HG03135 (cell line): ENCODE data around the gene TIMP3.

Source experiments
- ATAC-seq: cut with Tn5 transposase; IDR thresholded peaks from one replicate; pipeline ENCODE4 v1.9.1; 2021; ENCODE audit warnings: mild to moderate bottlenecking, moderate library complexity; ENCODE audit not compliant: unreplicated experiment

Gene TIMP3

DNA sequence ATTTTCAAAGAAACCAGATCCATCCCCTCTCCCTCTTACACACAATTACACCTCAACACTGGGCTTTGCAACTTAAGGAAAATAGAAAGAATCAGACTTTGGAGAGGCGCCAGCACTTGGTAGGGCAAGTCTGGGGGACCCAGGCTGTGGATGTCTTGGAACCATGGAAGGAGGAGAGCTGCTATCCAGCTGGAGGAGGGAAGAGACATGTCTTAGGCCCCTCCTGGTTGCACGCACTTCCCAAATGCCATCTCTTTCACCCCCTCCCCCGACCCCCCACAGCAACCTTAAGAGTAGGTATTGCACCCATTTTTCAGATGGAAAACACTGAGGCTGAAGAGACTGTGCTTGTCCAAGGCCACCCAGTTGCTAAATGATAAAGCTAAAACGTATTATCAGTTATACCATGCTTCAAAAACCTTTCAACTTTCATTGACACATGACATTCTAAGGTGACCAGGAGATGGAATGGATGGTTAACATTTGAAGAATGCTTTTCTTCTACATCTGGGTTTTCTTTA is 3.9 kb downstream of the TIMP3 start:
- no peak for ATAC-seq

DNA sequence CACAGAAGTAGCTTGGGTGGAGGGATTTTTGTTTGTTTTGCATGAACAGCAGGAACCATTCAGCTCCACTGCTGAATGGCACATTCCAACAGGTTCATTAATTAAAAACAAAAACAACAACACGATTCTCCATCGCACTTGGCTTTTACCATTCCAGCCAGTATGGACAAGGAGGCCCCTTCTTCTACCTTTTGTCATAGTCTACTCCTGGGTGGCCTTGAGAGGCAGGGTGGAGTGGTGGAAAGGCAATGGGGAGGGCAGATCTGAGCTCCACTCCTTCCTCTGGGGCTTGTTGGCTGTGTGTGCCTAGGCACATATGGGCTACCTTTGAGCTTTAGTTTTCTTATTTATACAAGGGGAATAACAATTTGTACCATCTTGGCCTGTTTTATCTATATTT is 4.8 kb downstream of the TIMP3 start:
- ATAC-seq = no peak

DNA sequence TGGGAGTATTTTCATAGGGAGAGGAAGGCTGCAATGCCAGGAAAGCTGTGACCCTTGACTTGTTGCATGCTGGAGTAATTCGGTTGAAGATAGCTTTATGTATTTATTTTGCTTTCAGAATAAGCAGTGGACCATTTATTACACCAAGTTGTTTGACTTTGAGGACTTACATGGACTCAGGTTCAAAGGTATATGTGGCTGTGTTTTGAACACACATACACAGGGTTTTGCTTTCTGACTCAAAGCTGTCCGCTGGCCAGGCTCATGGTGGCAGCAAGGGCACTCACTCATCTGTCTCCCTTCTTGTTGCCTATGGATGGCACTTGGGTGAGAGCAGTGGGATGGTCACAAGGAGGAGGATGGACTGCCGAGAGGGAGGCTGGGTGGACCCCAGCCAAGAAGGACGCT is 6.5 kb downstream of the TIMP3 start:
- no peak for ATAC-seq

DNA sequence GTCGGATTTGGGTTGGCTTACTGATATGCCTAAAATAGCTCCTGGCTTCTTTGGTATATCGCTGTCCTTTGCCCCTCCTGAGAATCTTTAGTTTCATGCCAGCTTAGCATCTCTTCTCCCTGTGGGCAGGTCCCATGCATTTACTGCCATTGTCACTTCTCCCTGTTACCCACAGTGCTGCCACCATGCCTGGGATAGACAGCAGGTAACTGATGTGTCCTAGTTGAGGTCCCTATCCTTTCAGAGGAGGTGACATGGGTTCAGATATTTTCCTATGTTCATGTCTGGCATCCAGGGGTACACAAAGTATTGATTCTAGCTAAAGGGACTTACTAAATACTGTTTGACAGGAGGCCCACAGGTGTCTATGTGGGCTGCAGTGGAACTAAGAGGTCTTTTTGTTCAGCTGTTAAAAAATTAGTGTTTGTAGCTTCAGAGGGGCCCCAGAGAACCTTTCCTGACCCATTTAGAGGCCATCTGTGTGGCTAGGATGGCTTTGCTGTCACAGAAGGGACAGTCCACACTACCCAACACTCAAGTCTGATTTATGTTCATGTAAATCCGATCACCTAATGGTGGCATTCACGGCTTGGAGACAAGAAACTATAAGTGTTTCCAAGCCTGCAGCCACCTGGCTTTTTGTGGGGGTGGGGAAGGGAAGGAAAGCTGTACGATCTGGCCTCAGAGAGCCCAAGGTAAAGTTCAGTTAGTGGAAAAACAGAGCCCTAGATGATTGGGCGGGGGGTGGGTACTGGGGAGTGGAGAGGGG is 8.5 kb downstream of the TIMP3 start:
- ATAC-seq = no peak

DNA sequence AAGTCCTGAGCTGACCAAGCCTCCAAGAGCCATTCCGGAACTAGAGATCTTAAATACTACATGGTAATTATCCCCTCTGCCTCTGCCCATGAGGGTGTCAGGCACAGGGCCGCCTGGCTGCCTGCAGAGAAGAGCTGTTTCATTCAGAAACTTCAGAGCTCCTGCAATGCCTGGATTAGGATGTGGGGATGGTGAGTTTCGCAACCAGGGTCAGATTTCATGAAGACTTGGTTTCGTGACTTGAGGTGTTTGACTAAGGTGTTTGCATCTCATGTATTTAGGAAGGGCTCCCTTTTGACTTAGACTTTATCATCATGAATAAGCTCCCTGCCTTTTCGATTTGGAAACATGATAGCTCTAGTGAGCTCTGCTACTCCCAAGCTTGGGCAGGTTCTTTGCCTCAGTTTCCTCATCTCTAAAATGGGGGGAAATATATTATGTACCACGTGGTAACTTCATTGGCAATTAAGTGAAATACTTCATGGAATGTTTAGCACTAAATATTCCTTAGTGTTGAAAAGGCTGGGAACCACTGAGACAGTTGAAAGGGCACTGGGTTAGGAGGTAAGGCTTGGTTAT is 9.1 kb downstream of the TIMP3 start:
- no peak for ATAC-seq

DNA sequence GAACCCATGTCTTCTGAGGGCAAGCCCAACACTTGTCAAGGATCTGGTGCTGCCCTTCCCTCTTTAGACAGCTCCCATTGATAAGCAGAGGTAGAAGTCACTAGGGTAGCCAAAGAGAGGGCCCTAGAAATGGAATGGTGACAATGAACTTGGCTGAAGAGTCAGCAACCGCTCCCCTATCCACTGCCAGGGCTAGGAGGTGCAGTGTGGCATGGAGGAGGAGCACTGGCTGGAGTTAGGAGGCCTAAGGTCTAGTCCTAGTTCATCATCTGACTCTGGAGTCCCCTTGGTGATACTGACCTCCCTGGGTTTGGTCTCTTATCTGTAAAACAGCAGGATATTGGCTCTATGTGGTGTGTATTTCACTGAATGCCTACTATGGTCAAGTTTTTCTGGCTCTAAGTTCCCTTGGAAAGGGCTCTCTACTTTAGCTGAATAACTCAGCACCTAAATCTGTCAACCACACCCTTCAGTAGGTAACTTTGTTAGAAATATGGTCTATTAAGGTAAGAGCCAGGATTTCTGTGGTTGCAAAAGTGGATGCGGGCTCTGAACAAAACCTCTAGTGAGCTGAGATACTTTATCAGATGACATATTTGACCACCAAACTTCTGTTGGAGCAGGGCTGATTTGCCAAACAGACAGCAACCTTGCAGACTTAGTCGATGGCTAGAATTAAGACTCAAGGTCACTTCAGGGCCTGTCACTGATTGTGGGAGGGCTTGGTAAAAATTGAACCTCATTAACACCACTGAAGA is 10.5 kb downstream of the TIMP3 start:
- no peak for ATAC-seq

DNA sequence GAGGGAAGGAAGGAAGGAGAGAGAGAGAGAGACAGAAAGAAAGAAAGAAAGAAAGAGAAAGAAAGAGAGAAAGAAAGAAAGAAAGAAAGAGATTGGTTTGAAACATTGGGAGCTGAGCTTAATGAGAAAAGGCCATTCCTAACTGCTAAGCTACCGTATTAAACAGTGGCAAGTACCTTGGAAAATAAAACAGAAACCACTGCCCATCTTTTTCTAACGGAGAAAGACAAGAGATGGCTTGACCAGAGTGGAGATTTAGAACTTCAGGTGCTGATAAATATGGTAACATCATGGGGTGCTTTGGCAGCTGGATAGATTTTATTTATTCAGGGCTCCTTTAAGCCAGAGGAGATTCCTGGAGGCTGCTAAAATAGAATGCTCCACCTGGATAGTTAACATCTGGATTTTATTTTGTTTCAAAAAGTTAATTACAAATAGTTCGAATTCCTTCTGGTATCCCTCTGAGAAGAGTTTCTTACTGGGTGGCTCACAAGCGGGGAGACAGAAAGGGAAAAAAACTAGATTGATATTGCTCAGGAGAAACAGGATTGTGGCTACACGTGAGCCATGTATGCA is 12.9 kb downstream of the TIMP3 start:
- ATAC-seq = no peak

DNA sequence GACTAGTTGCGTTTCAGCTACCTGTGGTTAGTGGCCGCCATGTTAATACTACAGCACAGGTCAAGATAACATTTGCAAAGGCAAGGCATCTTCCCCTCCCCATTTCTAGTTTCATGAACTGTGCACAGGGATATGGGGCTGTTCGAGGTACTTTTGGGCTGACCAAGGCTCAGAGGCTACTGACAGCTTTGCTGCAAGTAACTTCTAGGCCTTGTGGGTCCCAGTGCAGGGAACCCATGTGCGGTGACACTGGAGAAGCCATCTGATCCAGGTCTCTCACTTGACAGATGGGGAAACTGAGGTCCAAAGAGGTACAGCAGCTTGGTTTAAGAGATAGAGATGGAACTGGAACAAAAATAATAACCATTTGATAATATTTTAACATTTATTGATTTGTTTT is 13.6 kb downstream of the TIMP3 start:
- ATAC-seq = no peak

DNA sequence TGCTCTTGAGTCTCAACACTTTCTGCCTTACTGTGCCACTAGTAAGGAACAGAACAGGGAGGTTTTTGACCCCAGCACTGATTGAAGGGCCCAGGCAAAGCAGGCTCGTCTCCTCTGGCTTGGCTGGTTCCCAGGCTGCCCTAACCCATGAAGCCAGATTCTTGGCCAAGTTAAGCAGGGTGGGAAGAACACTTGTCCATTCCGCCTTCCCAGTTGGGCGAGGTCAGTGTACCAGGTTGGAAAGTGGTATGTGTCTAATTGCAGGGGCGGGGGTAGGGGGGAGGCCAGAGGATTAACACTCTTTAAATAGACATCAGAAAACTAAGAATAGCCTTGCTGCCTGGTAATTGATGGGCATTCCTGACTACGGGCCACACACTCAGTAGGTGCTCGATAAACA is 14.4 kb downstream of the TIMP3 start:
- no peak for ATAC-seq

DNA sequence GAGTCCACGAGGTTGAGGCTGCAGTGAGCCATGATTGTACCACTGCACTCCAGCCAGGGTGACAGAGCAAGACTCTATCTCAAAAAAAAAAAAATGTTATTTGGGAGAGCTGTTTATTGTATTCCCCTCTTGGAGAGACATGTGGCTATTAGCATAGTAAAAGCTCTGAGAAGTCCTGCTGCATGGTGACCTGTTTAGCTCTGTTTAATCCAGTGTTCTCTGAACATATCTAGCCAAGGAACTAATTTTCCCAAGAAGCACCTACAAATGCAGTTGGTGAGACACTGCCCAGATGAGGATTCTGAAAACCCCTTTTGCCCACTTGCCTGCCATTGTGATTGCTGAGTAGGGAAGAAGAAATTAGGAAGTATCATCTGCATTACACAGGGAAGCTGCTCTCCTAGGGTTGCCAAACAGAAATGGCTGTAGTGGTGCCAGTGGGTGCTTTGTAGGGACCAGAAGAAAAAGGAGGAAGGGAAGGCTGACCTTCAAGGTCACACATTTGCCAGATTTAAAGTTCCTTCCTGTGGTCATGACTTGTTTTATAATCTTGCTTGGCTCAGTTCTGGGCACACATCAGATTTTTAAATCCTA is 15.7 kb downstream of the TIMP3 start:
- ATAC-seq = no peak

DNA sequence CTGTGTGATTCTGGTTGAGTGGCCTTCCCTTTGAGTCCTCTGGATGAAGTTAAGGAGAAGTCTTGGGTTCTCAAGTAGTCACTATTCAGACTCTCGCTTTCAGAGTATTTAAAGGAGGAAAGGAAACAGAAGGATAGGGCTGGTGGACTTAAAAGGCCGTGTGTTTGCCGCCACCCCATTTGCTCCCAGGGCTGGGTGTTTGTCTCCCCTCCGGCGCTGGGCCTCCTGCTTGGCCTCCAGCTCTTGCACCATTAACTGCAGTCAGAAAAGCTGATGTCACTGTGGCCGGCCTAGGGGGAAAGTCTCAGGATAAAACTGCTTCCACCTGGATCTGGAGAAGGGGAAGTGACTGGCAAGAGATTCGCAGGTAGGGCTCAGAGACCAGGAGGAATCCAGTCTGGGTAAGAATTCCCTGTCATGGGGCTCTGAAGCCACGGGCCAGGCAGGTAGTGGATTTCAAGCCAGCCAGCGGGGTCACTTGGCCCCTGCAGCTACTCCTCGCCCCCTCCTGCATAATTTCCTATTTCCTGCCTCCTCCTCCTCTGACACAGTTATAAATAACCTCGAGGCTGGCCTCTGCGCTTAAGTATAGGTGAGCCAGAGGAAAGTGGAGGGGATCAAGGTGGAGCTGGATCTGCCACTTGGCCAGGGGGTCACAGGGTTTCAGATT is 17.1 kb downstream of the TIMP3 start:
- no peak for ATAC-seq

DNA sequence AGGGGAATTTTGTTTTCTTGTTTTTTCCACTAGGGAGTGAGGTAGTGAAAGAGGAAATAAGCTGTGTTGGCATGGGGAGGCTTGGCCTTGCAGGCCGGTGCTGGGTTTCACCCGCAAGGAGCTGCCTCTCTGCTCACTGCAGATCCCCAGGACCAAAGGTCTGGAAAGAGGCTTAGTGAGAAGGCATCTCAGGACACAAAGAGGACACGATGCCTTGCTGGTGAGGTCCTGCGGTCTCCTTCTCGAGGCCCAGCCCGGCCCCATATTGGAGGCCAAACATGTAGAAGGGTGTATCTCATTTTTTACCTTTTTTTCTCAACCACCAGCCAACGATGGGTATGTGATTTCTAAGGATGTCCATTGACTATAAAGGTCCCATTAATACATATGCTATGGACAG is 17.6 kb downstream of the TIMP3 start:
- no peak for ATAC-seq

DNA sequence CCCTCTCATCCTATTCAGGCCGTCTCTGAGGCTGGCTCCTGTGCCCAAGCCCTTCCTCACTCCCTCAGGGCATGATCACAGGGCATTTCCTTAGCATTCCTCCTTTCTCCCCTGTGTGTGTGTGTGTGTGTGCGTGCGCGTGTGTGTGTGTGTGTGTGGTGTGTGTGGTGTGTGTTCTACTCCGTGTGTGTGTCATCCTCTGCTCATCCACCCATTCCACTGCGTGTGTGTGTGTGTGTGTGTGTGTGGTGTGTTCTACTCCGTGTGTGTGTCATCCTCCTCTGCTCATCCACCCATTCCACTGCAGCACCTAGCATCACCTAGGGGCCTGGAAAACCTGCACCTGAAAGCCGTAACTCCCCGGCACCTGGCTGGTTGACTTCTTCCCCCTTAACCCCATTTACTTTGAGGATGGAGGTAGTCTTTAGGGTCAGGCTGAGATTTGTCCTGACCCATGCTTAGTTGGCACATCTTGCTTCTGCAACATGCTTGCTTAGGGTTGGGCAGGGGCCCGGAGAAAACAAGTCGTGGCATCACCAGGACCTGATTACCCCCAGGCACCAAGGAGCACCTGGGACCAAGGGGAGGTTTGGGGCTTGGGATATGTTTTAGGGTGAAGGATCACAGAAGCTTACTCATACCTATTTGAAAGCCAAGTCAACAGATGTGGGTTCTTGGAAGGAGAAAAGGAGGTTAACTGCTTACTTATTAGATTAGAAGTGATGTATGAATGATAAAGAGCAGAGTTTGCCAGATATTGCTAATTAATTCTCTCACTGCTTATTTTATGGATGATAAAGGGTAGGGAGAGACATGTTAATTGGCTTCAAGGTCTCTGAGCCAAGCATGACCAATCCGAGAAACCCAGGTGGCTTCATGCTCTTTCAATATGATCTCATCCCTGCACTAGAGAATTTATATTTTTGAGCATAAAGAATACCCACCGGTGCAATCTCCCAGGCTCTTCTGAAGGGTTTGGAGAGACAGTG is 18.9 kb downstream of the TIMP3 start:
- ATAC-seq = no peak

DNA sequence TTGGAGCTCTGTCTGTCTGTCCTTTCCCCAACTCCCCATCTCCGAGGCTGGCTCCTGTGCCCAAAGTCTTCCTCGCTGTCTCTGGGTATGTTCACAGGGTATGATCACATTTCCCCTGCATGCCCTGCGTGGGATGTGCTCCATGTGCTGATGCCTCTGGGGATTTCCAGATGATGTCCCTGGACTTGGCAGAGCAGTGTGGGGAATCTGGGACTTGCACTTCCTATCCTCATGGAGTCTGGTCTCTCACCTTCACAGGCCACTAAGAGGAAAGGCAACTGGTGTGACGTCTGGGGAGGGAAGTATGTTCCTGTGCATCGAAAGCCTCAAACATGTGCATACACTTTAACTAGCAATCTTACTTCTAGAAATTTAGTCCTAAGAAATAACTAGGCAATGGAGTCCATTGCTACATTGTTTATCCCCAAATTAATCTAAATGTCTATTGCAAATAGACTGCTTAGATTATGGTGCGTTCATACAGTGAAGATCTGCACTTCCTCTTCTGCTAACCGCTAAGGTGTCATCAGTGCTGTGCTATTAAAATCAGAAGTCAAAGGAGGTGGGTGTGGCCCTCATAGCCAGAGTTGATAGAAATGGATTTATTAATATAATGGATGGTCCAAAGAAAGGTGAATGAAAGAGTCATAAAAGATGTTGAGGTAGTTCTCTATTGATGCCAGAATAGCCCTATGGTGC is 20.8 kb downstream of the TIMP3 start:
- ATAC-seq = no peak

DNA sequence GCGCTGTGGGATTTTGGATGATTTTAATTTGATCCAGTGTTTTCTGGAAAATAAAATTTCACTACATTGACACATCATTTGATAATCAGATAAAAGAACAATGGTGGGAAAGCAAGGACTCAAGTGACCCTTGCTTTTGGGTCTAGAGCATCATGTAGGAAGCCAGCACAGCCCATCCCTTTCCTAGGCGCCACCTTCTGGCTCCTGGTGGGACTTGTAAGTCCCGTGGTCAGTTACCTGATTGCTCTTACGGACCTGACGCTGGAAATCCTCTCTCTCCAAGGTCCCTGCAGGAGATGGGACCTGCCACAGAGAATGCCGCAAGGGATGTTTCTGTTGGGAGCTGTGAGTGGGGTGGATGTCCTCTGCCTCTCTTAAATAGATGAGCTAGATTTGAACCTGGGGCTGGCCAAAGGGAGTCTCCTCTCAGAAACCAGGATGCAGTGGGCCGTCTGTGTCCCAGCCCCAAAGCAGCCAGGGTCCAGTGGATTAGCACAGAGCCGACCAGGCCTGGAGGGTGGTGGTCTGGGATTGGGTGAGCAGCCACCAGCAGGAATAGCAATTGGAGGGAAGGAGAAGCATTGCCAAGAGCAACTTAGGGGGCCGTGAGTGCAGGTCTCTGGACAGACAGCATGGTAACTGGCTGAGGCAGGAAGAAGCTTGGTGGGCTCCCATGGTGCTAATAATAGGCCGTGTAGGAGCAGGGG is 21.7 kb downstream of the TIMP3 start:
- ATAC-seq = no peak

DNA sequence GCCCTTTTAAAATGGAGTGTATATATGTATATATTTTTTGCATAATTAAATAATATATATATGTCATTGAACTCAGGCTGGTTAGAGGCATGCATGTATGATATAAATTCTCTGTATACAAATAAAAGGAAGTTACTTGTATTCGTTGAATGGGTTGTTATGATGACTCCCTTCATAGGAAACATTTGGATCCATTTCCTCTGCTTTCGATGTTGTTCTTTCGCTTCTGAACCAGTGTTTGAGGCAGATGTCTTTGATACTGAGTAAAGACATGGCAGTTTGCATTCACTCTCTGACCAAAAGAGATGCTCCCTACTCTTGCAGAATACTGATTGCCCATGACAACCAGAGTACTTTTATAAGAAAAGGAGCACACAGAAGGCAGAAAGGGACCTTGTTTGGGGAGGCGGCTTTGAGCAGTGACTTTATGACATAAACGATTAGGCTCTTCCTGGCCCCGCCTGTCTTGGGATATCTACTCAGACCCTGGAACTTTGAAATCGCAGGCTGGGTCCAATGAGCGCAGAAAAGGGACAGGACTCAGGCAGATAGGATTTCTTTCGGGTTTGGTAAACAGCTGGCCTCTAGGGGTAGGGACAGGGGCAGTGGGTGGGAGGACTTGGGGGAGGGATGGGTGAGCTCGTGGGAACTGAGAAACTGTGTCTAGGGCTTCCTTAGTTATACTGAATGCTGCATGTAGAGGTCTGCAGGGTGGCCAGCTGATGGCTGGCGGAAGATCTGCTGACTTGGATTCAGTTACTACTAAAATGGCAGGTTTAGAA is 23.2 kb downstream of the TIMP3 start:
- ATAC-seq = no peak

DNA sequence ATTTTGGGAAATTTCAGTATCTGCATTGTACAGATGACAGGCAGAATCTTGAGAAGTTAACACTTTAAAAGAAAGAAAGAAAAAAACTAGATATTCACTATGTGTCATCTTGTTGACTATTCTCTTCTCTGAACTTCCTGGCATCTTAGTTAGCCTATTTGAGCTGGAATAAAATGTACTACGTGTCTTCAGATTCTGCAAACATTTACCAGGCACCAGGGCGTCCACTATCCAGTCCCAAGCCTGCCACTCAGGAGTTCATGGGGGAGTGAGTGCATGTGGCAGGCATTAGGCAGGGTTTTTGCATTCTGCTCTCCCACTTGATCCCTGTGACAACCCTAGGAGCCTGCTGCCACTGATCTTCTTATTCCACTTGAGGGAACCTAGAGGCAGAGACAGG is 25.0 kb downstream of the TIMP3 start:
- no peak for ATAC-seq
